Measurements from ENCODE around the gene C11orf68. TPM values are rescaled to one million over a fixed set of nuclear protein-coding genes. Genes with fewer than 3 reads are reported as not detected.

The C11orf68 gene
- total RNA-seq, 3 donors from 2014 or later (not counting 1 experiment from before 2014, with no cell fraction given), result 19.9 to 28.3 (median 20.7) TPM

GRCh38 chr11:65911682-65912568, 6.9 kb downstream of the C11orf68 start:
- Histone ChIP-seq H3K9me3 (ENCODE audit: control insufficient read depth, insufficient read depth, low read length) (no peaks in the 10 kb centered on the region), H3K27me3 (ENCODE audit: control insufficient read depth, insufficient read depth, low read length) (no peaks in the 10 kb centered on the region), H3K27ac (ENCODE audit: low read length) (no peak overlapping the region), H3K36me3 (ENCODE audit: control insufficient read depth, insufficient read depth, low read length) (peaks cover under 1% of the 10 kb centered on the region), H3K4me1 (ENCODE audit: control insufficient read depth, insufficient read depth, low read length) (peaks cover 20% of the 10 kb centered on the region), H3K4me3 (ENCODE audit: low read length) (no peak overlapping the region)
- DNase-seq, result no peak
- no peak overlapping the region for H3K4me3 Mint-ChIP-seq
- H3K36me3 Mint-ChIP-seq, result no peaks in the 10 kb centered on the region
- WGBS (ENCODE audit: insufficient coverage), result 47% methylated on average over 13 of the region's 14 CpGs
- no peak overlapping the region for H3K27ac Mint-ChIP-seq
- intact Hi-C loops (cut with micrococcal nuclease), result no loop called here
- H3K4me1 Mint-ChIP-seq, result peaks cover 11 to 24% of the 10 kb centered on the region in 2 donors
- peaks cover 2% of the 10 kb centered on the region in 2 donors for H3K27me3 Mint-ChIP-seq (ENCODE audit: low read depth in 2 of 2)
- ATAC-seq, result no peak
- no peak for TF ChIP-seq CTCF (IDR thresholded peaks at IDR 0.05)
- H3K9me3 Mint-ChIP-seq, result no peaks in the 10 kb centered on the region

- intact Hi-C loops (cut with micrococcal nuclease), result no loop called here
These were observed 11.0 kb downstream of the C11orf68 start for GRCh38 chr11:65907878-65908277.

GRCh38 chr11:65906602-65907001, 12.3 kb downstream of the C11orf68 start:
- 85% methylated on average over 5 of the region's 5 CpGs for WGBS (ENCODE audit: insufficient coverage)
- no peak for TF ChIP-seq CTCF (IDR thresholded peaks at IDR 0.05)
- Mint-ChIP-seq H3K4me1 (peaks cover 10 to 11% of the 10 kb centered on the region in 2 donors), H3K27me3 (ENCODE audit: low read depth in 2 of 2) (peaks cover 5 to 6% of the 10 kb centered on the region in 2 donors), H3K27ac (no peak overlapping the region), H3K36me3 (no peaks in the 10 kb centered on the region), H3K4me3 (no peak overlapping the region), H3K9me3 (no peaks in the 10 kb centered on the region)
- peaks cover 12% of the 10 kb centered on the region for H3K4me1 ChIP-seq (ENCODE audit: control insufficient read depth, insufficient read depth, low read length)
- no peak overlapping the region for H3K4me3 ChIP-seq (ENCODE audit: low read length)
- no peaks in the 10 kb centered on the region for H3K9me3 ChIP-seq (ENCODE audit: control insufficient read depth, insufficient read depth, low read length)
- no peaks in the 10 kb centered on the region for H3K27me3 ChIP-seq (ENCODE audit: control insufficient read depth, insufficient read depth, low read length)
- H3K27ac ChIP-seq (ENCODE audit: low read length), result no peak overlapping the region
- DNase-seq, result no peak
- ATAC-seq, result no peak
- no peaks in the 10 kb centered on the region for H3K36me3 ChIP-seq (ENCODE audit: control insufficient read depth, insufficient read depth, low read length)
- intact Hi-C loops (cut with micrococcal nuclease), result no loop called here

More at GRCh38 chr11:65907878-65908277, 11.0 kb downstream of the C11orf68 start:
- ATAC-seq (no peak), DNase-seq (no peak)
- no peak overlapping the region for H3K27ac Mint-ChIP-seq
- H3K9me3 ChIP-seq (ENCODE audit: control insufficient read depth, insufficient read depth, low read length), result no peaks in the 10 kb centered on the region
- no peak overlapping the region for H3K4me3 ChIP-seq (ENCODE audit: low read length)
- H3K4me3 Mint-ChIP-seq, result no peak overlapping the region
- H3K36me3 ChIP-seq (ENCODE audit: control insufficient read depth, insufficient read depth, low read length), result no peaks in the 10 kb centered on the region
- no peaks in the 10 kb centered on the region for H3K36me3 Mint-ChIP-seq
- H3K27ac ChIP-seq (ENCODE audit: low read length), result no peak overlapping the region
- 89% methylated on average over 6 of the region's 6 CpGs for WGBS (ENCODE audit: insufficient coverage)
- peaks cover 2 to 6% of the 10 kb centered on the region in 2 donors for H3K27me3 Mint-ChIP-seq (ENCODE audit: low read depth in 2 of 2)
- H3K27me3 ChIP-seq (ENCODE audit: control insufficient read depth, insufficient read depth, low read length), result no peaks in the 10 kb centered on the region
- no peaks in the 10 kb centered on the region for H3K9me3 Mint-ChIP-seq
- H3K4me1 ChIP-seq (ENCODE audit: control insufficient read depth, insufficient read depth, low read length), result peaks cover 3% of the 10 kb centered on the region
- TF ChIP-seq CTCF (IDR thresholded peaks at IDR 0.05), result no peak
- H3K4me1 Mint-ChIP-seq, result no peaks in the 10 kb centered on the region
